Stomach (tissue), 9 donors: ENCODE results near the gene MOV10L1. TPM values are rescaled to one million over a fixed set of nuclear protein-coding genes. Genes with fewer than 3 reads are reported as not detected.

Experiments used
- DNase-seq, 2 donors: peaks; one replicate each; pipeline versions ENCODE4 v3.0.0 to v3.0.0-alpha.2; 2013 to 2019
- H3K27ac ChIP-seq, 5 donors: fragments of 200-600 bp in 4 of 5; sonication (generic) in 4 of 5; one replicate each; pipeline ENCODE4 v1.5.1; 2013 to 2019; ENCODE audit warnings: mild to moderate bottlenecking in 1 of 5, moderate library complexity in 1 of 5
- H3K27me3 ChIP-seq, 3 donors: fragments of 200-600 bp; sonication (generic); one replicate each; pipeline ENCODE4 v1.5.1; 2017 to 2019; ENCODE audit warnings: mixed run types in 1 of 3
- H3K36me3 ChIP-seq, 4 donors: fragments of 200-600 bp; sonication (generic); 1 replicate in 3 of 4; 2 replicates in 1 of 4; pipeline ENCODE4 v1.5.1; 2016 to 2019
- H3K4me1 ChIP-seq, 4 donors: fragments of 200-600 bp; sonication (generic); one replicate each; pipeline ENCODE4 v1.5.1; 2016 to 2019
- H3K4me3 ChIP-seq, 4 donors: fragments of 200-600 bp; sonication (generic) in 3 of 4; one replicate each; pipeline ENCODE4 v1.5.1; 2016 to 2019; ENCODE audit warnings: mild to moderate bottlenecking in 1 of 4
- H3K9me3 ChIP-seq, 4 donors: fragments of 200-600 bp; sonication (generic); one replicate each; pipeline ENCODE4 v1.5.1; 2016 to 2019
- EP300 ChIP-seq: sonication (generic); formaldehyde crosslinking; IDR thresholded peaks from one replicate; pipeline ENCODE4 v1.6.1; 2017; ENCODE audit warnings: antibody characterized with exemption
- POLR2A ChIP-seq, 4 donors: fragments of 450-650 bp; IDR thresholded peaks; one replicate each; pipeline ENCODE4 v1.6.1; 2016; ENCODE audit warnings: antibody characterized with exemption in 4 of 4, control low read depth in 2 of 4, mild to moderate bottlenecking in 1 of 4, moderate library complexity in 1 of 4
- POLR2AphosphoS5 ChIP-seq, 3 donors: sonication (generic); formaldehyde crosslinking; IDR thresholded peaks; one replicate each; pipeline ENCODE4 v1.6.1; 2016; ENCODE audit warnings: antibody characterized with exemption in 3 of 3
- WGBS, 5 donors: extraction: QIAGEN DNeasy Blood & Tissue Kit in 3 of 5; methylation state at CpG; one replicate each; pipeline versions ENCODE4 v1.1.5 to v1.1.7; 2013 to 2018; 5-methylcytosine and 5-hydroxymethylcytosine counted together
- intact Hi-C: fragments of 100-400 bp; cut with DNase I; formaldehyde crosslinking; loops from one replicate; pipeline ENCODE4 v1.15.1; 2023; ENCODE audit warnings: low total_unique reads
- polyA plus RNA-seq, 3 donors: library from polyadenylated mRNA; stranded (reverse); fragments of 200-250 nt; gene quantifications; one replicate each; pipeline ENCODE4 v1.2.3, GENCODE V29; 2013
- total RNA-seq, 5 donors: library from RNA; depleted of rRNA; stranded (reverse); fragments of >200 nt; gene quantifications; one replicate each; pipeline versions ENCODE4 v1.1.0 to v1.2.3, GENCODE V29; 2014 to 2016
- TF ChIP-seq, protein P1 (sequence below), 7 experiments: fragments of 450-650 bp in 4 of 7; fragments of 200-600 bp in 3 of 7; sonication (generic) in 3 of 7; IDR thresholded peaks; one replicate each; pipeline ENCODE4 v1.5.1; 2016 to 2019; ENCODE audit warnings: antibody characterized with exemption in 7 of 7, control low read depth in 2 of 7, mild to moderate bottlenecking in 1 of 7
- donor health status: healthy with polysubstance abuse.
- donor health status: Bipolar disorder and iron deficiency.
- donor health status: healthy.

The MOV10L1 gene
- total and polyA plus RNA-seq, 8 donors = 0.12 to 2.8 (median 0.46) TPM; not detected in 3

DNA sequence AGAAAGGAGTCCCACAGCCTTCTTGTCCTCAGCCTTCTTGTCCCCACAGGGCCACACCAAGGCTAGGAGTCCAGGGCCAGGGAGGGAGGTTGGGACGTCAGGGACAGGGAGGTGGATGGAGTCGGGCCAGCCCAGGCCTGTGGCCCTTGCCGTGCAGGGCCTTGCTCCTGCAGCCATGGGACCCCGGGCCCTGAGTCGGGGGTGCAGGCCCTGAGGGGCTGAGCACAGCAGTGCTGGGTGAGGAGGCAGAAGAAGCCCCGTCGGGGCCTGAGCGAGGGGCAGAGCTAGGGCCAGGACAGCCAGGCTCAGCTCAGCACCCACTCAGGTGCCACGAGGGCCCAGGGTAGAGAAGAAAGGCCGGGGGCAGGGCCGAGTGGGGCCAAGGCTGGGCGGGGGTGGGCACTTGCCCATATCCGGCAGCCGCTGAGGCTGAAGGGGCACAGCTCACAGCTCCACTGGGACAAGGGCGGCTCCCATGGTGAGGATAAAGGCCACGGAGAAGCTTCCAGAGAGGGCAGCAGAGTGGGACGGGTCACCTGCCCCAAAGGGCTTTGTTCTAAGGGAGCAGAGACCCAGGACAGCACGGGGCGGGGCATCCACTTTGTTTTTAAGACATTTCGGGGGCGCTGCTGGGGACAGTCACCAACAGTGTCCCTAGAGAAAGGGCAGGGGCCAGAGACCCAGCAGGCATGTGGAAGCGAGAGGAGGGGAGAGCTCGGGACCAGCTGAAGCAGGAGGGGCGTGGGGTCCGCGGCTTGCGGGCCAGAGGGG lies 8.2 kb upstream of the MOV10L1 start:
- Histone ChIP-seq H3K36me3 (no peaks in the 10 kb centered on the region), H3K27me3 (peaks cover 0 to 49% (median 26%) of the 10 kb centered on the region in 3 donors), H3K4me1 (peaks cover 0 to 4% (median 0%) of the 10 kb centered on the region in 4 donors), H3K27ac (no peak overlapping the region), H3K9me3 (no peaks in the 10 kb centered on the region), H3K4me3 (no peak overlapping the region)
- intact Hi-C loops = no loop called here
- WGBS, 5 donors = 84 to 92% (median 88%) methylated on average over 19 to 27 of the region's 27 CpGs
- no peak for DNase-seq
- TF ChIP-seq POLR2A (IDR thresholded peaks at IDR 0.05) = no peak
- no peak for TF ChIP-seq POLR2AphosphoS5 (IDR thresholded peaks at IDR 0.05)
- TF ChIP-seq EP300 = no peak
- TF ChIP-seq, protein P1, sequence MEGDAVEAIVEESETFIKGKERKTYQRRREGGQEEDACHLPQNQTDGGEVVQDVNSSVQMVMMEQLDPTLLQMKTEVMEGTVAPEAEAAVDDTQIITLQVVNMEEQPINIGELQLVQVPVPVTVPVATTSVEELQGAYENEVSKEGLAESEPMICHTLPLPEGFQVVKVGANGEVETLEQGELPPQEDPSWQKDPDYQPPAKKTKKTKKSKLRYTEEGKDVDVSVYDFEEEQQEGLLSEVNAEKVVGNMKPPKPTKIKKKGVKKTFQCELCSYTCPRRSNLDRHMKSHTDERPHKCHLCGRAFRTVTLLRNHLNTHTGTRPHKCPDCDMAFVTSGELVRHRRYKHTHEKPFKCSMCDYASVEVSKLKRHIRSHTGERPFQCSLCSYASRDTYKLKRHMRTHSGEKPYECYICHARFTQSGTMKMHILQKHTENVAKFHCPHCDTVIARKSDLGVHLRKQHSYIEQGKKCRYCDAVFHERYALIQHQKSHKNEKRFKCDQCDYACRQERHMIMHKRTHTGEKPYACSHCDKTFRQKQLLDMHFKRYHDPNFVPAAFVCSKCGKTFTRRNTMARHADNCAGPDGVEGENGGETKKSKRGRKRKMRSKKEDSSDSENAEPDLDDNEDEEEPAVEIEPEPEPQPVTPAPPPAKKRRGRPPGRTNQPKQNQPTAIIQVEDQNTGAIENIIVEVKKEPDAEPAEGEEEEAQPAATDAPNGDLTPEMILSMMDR (IDR thresholded peaks at IDR 0.05) = no peak

DNA sequence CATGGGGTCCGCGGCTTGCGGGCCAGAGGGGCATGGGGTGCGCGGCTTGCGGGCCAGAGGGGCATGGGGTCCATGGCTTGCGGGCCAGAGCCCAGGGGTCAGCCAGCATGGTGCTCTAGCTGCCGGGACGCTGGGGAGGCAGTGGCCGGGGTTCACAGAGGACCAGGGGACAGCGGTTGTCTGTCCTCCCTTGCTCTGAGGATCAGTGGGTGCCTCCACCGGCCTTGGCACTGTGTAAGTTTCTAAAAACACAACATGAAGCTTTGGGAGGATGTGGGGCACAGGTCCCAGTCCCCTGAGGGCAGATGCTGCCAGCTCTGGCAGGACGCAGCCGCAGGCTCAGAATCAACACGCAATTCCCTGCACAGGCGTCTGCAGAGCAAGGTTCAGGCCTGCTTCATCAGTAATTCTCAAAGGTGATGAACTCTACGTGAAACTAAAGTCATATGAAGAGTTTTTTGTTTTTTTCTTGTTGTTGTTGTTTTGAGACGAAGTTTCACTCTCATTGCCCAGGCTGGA lies 7.5 kb upstream of the MOV10L1 start:
- Histone ChIP-seq H3K4me3 (no peak overlapping the region), H3K36me3 (no peaks in the 10 kb centered on the region), H3K4me1 (peaks cover 0 to 4% (median 0%) of the 10 kb centered on the region in 4 donors), H3K9me3 (peaks cover 0 to under 1% (median 0%) of the 10 kb centered on the region in 4 donors), H3K27me3 (peaks cover 0 to 50% (median 28%) of the 10 kb centered on the region in 3 donors), H3K27ac (no peak overlapping the region)
- 80 to 90% (median 87%) methylated on average over 14 to 18 of the region's 18 CpGs for WGBS, 5 donors
- intact Hi-C loops = no loop called here
- no peak for DNase-seq
- no peak for TF ChIP-seq EP300
- TF ChIP-seq, protein P1 (IDR thresholded peaks at IDR 0.05) = no peak
- TF ChIP-seq POLR2A (IDR thresholded peaks at IDR 0.05) = no peak
- no peak for TF ChIP-seq POLR2AphosphoS5 (IDR thresholded peaks at IDR 0.05)

DNA sequence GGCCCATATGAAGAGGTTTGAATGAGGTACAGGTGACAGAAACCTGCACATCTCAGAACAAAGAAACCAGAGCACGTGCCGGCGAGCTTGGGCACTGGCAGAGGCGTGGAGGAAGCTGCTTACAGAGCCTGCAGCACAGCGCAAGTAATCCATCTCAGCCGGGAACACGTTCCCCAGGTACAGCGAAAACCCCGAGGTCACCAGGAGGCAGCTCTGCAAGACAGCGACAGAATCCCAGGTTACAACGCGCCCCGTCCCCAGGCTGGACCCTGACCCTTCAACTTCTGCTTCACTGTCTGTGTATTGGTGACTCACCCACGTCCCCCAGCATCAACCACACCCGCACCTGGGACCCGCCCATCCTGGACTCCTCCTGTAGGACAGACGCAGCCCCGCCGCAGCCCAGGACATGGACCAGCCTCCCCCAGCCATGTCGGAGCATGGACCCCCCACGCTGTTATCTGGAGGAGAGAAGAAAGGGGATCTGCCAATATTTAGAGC lies 6.8 kb upstream of the MOV10L1 start:
- H3K4me3 ChIP-seq = no peak overlapping the region
- no peak overlapping the region for H3K27ac ChIP-seq
- intact Hi-C loops = no loop called here
- no peaks in the 10 kb centered on the region for H3K36me3 ChIP-seq
- peaks cover 0 to 57% (median 35%) of the 10 kb centered on the region in 3 donors for H3K27me3 ChIP-seq
- peaks cover 0 to 4% (median 0%) of the 10 kb centered on the region in 4 donors for H3K4me1 ChIP-seq
- H3K9me3 ChIP-seq = peaks cover 0 to 6% (median 0%) of the 10 kb centered on the region in 4 donors
- no peak for TF ChIP-seq EP300
- TF ChIP-seq POLR2AphosphoS5 (IDR thresholded peaks at IDR 0.05) = no peak
- TF ChIP-seq, protein P1 (IDR thresholded peaks at IDR 0.05) = no peak
- TF ChIP-seq POLR2A (IDR thresholded peaks at IDR 0.05) = no peak
- peak in 1 of 2 donors; percentile 49 for DNase-seq
- 41 to 60% (median 57%) methylated on average over 20 to 21 of the region's 21 CpGs for WGBS, 5 donors

DNA sequence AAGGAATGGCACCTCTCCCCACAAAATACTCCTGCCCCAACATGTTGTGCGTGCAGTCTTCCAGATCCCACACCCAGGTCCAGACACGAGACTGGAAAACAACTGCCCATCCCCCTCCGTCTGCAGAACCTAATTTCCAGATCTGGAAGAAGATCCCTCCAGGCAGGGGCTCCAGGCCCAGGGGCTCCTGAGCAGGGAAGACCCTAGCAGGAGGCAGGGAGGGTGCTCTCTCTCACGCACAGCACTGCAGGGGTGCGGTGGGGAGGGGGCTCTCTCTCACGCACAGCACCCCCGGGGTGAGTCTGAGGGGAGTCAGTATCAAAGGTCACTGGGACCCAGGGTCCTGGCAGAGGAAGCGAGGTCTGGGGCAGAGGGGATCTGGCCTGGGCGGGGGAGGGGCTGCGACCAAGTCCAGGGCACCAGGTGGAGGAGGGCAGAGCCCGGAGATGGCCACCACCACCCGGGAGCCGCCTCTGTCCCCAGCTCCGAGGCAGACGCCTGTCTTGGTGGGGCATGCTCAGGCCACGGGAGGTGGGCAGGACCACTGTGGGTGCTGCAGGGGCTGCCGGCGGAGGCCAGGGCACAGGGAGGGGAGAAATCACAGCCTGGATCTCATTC lies 6.2 kb upstream of the MOV10L1 start:
- WGBS, 5 donors = 64 to 76% (median 69%) methylated on average over 11 to 18 of the region's 18 CpGs
- TF ChIP-seq POLR2AphosphoS5 (IDR thresholded peaks at IDR 0.05) = no peak
- no peak overlapping the region for H3K4me3 ChIP-seq

More for the DNA sequence above, 6.2 kb upstream of the MOV10L1 start:
- DNase-seq = peak in 1 of 2 donors; percentile 36
- peaks cover 0 to 58% (median 36%) of the 10 kb centered on the region in 3 donors for H3K27me3 ChIP-seq
- no peak overlapping the region for H3K27ac ChIP-seq
- peaks cover 0 to 4% (median 0%) of the 10 kb centered on the region in 4 donors for H3K4me1 ChIP-seq
- intact Hi-C loops = no loop called here
- no peaks in the 10 kb centered on the region for H3K36me3 ChIP-seq
- peaks cover 0 to 6% (median 0%) of the 10 kb centered on the region in 4 donors for H3K9me3 ChIP-seq
